HL-60 (cell line): ENCODE data around the gene PDE11A.

Experiments used
- DNase-seq, 2 experiments: peaks; one replicate each; pipeline ENCODE4 v3.0.0-alpha.2; 2010 to 2020; ENCODE audit warnings: low read depth in 1 of 2, low spot score in 1 of 2
- H3K27ac ChIP-seq: fragments of 250-450 bp; sonication (Bioruptor Pico); replicated peaks from 2 replicates; pipeline ENCODE4 v1.5.1; 2020; ENCODE audit warnings: mild to moderate bottlenecking, moderate library complexity
- H3K27me3 ChIP-seq: fragments of 250-450 bp; sonication (Bioruptor Pico); 2 replicates; pipeline ENCODE4 v1.5.1; 2021; ENCODE audit warnings: mild to moderate bottlenecking, moderate library complexity; ENCODE audit not compliant: insufficient read depth, poor library complexity, severe bottlenecking
- H3K4me3 ChIP-seq: replicated peaks from 2 replicates; pipeline ENCODE4 v1.5.1; 2011; ENCODE audit warnings: mild to moderate bottlenecking, control low read depth, low read length; ENCODE audit not compliant: insufficient read depth
- CTCF ChIP-seq: IDR thresholded peaks from one replicate; pipeline ENCODE4 v1.5.1; 2011; ENCODE audit warnings: low read length, control low read depth, inconsistent platforms; ENCODE audit not compliant: insufficient read depth
- GABPA ChIP-seq: IDR thresholded peaks from 2 replicates; pipeline ENCODE4 v1.6.1; 2012; ENCODE audit warnings: low read depth
- POLR2AphosphoS5 ChIP-seq: IDR thresholded peaks from 2 replicates; pipeline ENCODE4 v1.6.1; 2012; ENCODE audit warnings: low read depth
- REST ChIP-seq: IDR thresholded peaks from 2 replicates; pipeline ENCODE4 v1.6.1; 2012; ENCODE audit warnings: low read depth; ENCODE audit not compliant: insufficient replicate concordance
- SPI1 ChIP-seq: IDR thresholded peaks from 2 replicates; pipeline ENCODE4 v1.6.1; 2012; ENCODE audit warnings: low read depth, mild to moderate bottlenecking, borderline replicate concordance

Gene PDE11A

DNA sequence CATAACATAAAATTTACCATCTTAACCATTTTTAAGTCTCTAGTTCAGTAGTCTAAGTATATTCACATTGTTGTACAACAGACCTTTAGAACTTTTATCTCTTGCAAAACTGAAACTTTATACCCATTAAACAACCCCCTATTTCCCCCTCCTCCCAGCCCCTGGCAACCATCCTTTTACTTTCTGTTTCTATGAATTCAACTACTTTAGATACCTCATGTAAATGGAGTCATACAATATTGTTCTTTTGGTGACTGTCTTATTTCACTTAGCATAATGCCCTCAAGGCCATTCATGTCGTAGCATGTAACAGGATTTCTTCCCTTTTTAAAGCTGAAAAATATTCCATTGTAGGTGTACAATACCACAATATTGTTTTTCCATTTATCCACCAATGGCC lies 129.8 kb downstream of the PDE11A start:
- H3K4me3 ChIP-seq = no peak overlapping the region
- no peak for TF ChIP-seq POLR2AphosphoS5
- TF ChIP-seq REST = no peak
- TF ChIP-seq SPI1 = no peak
- no peak for TF ChIP-seq GABPA
- no peak for TF ChIP-seq CTCF
- no peak overlapping the region for H3K27ac ChIP-seq
- no peak for DNase-seq
- H3K27me3 ChIP-seq = peaks cover 3% of the 10 kb centered on the region

- H3K4me3 ChIP-seq = no peak overlapping the region
- no peak for TF ChIP-seq REST
- TF ChIP-seq POLR2AphosphoS5 = no peak
- no peak for TF ChIP-seq SPI1
- TF ChIP-seq CTCF = no peak
- TF ChIP-seq GABPA = no peak
Measured at GRCh38 chr2:177939211-177939610, 133.4 kb downstream of the PDE11A start.

GRCh38 chr2:177930916-177931315 lies 141.7 kb downstream of the PDE11A start:
- no peak overlapping the region for H3K27ac ChIP-seq
- H3K4me3 ChIP-seq = no peak overlapping the region
- H3K27me3 ChIP-seq = no peaks in the 10 kb centered on the region
- DNase-seq = no peak
- TF ChIP-seq CTCF (no peak), SPI1 (no peak), GABPA (no peak), REST (no peak), POLR2AphosphoS5 (no peak)

More at GRCh38 chr2:177939211-177939610, 133.4 kb downstream of the PDE11A start:
- DNase-seq = no peak
- no peak overlapping the region for H3K27ac ChIP-seq
- H3K27me3 ChIP-seq = peaks cover 3% of the 10 kb centered on the region
